Nasal cavity respiratory epithelium epithelial cell of viscerocranial mucosa (primary cell): ENCODE data around the gene RSBN1. TPM values are rescaled to one million over a fixed set of nuclear protein-coding genes. Genes with fewer than 3 reads are reported as not detected.

Experiments
- total RNA-seq: library from RNA; depleted of rRNA; stranded (reverse); fragments of >200 nt; gene quantifications from 2 replicates; pipeline ENCODE4 v1.2.3, GENCODE V29; 2014

The RSBN1 gene
- total RNA-seq, result 12.3 and 18.7 TPM in 2 replicates

GRCh38 chr1:113811888-113812660 lies at the start of gene RSBN1:
RSBN1 (minus strand) TSS chr1:113812476; CDS start chr1:113812412, 64 bp downstream.

GRCh38 chr1:113759333-113760101 lies 52.8 kb downstream of the RSBN1 start, which contains the start of gene PHTF1:
PHTF1 (minus strand) TSS chr1:113759486; CDS start chr1:113758703, 783 bp downstream.

Other genes starting within 250 kb of the RSBN1 start
- 7.5 and 9.4 TPM in 2 replicates for gene PHTF1, start 53.0 kb downstream of the RSBN1 start, total RNA-seq
- under 0.01 and 0.57 TPM in 2 replicates for gene PTPN22, start 59.2 kb upstream of the RSBN1 start, total RNA-seq
- gene BCL2L15, start 75.1 kb upstream of the RSBN1 start, total RNA-seq, result under 0.01 and 2.9 TPM in 2 replicates
- gene AP4B1, start 92.3 kb upstream of the RSBN1 start, total RNA-seq, result 4.1 and 9.0 TPM in 2 replicates
- gene DCLRE1B, start 92.8 kb upstream of the RSBN1 start, total RNA-seq, result 1.0 and 2.3 TPM in 2 replicates
- gene HIPK1, start 116.8 kb upstream of the RSBN1 start, total RNA-seq, result 30.8 and 44.9 TPM in 2 replicates
- gene OLFML3, start 167.0 kb upstream of the RSBN1 start, total RNA-seq, result under 0.01 and 1.4 TPM in 2 replicates